NB4 (cell line): ENCODE measurements around the gene OLA1.

ENCODE experiments used
- MYC ChIP-seq: IDR thresholded peaks from 2 replicates; pipeline ENCODE4 v1.6.1; 2011; ENCODE audit warnings: low read depth, low read length
- POLR2A ChIP-seq: IDR thresholded peaks from 2 replicates; pipeline ENCODE4 v1.6.1; 2011; ENCODE audit warnings: mild to moderate bottlenecking; ENCODE audit not compliant: insufficient read length; ENCODE audit errors: extremely low read depth
- TF ChIP-seq, protein P1 (sequence below): IDR thresholded peaks from one replicate; pipeline ENCODE4 v1.5.1; 2012; ENCODE audit warnings: low read depth, low read length
- TF ChIP-seq, protein P2 (sequence below): IDR thresholded peaks from 2 replicates; pipeline ENCODE4 v1.6.1; 2011; ENCODE audit warnings: low read depth, low read length

DNA sequence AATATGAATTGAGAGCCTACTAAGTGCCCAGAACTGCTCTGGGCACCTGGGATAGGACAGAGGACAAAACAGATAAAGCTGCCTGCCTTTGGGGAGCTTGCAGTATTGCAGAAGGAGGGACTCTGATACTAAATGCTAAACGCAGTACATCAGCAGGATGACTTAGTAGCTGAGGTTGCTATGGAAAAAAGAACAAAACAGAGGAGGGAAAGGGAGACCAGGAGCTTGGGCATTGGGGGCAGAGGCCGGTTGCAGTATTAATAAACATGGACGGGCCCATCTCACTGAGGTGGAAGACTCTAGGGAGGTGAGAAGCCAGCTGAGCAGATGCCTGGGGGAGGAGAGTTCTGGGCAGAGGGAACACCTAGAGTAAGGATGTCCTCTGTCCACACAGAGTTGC lies 217.1 kb downstream of the OLA1 start:
- TF ChIP-seq, protein P1, sequence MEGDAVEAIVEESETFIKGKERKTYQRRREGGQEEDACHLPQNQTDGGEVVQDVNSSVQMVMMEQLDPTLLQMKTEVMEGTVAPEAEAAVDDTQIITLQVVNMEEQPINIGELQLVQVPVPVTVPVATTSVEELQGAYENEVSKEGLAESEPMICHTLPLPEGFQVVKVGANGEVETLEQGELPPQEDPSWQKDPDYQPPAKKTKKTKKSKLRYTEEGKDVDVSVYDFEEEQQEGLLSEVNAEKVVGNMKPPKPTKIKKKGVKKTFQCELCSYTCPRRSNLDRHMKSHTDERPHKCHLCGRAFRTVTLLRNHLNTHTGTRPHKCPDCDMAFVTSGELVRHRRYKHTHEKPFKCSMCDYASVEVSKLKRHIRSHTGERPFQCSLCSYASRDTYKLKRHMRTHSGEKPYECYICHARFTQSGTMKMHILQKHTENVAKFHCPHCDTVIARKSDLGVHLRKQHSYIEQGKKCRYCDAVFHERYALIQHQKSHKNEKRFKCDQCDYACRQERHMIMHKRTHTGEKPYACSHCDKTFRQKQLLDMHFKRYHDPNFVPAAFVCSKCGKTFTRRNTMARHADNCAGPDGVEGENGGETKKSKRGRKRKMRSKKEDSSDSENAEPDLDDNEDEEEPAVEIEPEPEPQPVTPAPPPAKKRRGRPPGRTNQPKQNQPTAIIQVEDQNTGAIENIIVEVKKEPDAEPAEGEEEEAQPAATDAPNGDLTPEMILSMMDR = no peak
- TF ChIP-seq, protein P2, sequence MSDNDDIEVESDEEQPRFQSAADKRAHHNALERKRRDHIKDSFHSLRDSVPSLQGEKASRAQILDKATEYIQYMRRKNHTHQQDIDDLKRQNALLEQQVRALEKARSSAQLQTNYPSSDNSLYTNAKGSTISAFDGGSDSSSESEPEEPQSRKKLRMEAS = no peak
- TF ChIP-seq POLR2A = no peak
- no peak for TF ChIP-seq MYC
